Activated CD4-positive, alpha-beta T cell treated with anti-CD3 and anti-CD28 coated beads, Interleukin-2, amount 50 U/mL, for 16 hours (primary cell): ENCODE measurements around the gene TSPY4.
"Not testable (repeated sequence)": the region's sequence is repeated elsewhere in the genome, so short reads cannot be mapped to it uniquely, and the experiment has no call there.

Source experiments
- DNase-seq: peaks from one replicate; pipeline ENCODE4 v3.0.0-alpha.2; 2020

TSPY4 gene, protein sequence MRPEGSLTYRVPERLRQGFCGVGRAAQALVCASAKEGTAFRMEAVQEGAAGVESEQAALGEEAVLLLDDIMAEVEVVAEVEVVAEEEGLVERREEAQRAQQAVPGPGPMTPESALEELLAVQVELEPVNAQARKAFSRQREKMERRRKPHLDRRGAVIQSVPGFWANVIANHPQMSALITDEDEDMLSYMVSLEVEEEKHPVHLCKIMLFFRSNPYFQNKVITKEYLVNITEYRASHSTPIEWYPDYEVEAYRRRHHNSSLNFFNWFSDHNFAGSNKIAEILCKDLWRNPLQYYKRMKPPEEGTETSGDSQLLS

DNA sequence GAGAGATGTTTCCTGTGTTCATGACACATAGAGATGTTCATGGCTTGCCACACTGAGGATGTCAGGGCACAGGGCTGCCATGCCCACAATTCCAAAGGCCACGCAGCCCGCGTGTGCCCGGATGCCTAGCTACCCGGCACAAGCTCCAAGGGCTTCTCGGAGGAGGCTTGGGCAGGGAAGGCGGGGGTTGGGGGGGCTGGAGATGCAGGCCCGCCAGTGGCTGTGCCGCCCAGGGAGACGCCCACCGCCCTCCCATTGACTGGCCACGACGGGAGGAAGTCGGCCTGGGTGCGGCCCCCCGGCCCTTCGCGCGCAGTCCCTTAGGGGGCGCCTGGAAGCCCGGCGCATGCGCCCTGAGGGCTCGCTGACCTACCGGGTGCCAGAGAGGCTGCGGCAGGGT is at the start of gene TSPY4:
Gene TSPY4, plus strand, starts transcription at position 301 of the 400 bp plus-strand sequence. Its CDS starts 46 bp downstream, at position 347.
- not testable (repeated sequence) for DNase-seq

DNA sequence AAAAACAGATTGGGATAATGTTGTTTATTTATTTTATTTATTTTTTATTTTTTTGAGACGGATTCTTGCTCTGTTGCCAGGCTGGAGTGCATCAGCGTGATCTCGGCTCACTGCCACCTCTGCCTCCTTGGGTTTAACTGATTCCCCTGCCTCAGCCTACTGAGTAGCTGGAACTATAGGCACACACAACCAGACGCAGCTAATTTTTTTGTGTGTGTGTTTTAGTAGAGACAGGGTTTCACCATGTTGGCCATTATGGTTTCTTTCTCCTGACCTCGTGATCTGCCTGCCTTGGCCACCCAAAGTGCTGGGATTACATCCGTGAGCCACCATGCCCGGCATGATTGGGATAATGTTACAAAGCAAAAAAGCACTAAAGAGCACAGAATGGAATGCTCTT is 16.3 kb upstream of the TSPY4 start:
- DNase-seq: no peak

DNA sequence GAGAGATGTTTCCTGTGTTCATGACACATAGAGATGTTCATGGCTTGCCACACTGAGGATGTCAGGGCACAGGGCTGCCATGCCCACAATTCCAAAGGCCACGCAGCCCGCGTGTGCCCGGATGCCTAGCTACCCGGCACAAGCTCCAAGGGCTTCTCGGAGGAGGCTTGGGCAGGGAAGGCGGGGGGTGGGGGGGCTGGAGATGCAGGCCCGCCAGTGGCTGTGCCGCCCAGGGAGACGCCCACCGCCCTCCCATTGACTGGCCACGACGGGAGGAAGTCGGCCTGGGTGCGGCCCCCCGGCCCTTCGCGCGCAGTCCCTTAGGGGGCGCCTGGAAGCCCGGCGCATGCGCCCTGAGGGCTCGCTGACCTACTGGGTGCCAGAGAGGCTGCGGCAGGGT is 20.2 kb downstream of the TSPY4 start, which contains the start of gene TSPY8:
Gene TSPY8, plus strand, starts transcription at position 301 of the 400 bp plus-strand sequence. Its CDS starts 46 bp downstream, at position 347.
- not testable (repeated sequence) for DNase-seq
